IPS DF 4.7 (cell line): ENCODE data around the gene USP35.
A peak's percentile ranks its signal among the peaks of the same experiment; 100 is the strongest.
"Not testable (repeated sequence)": the region's sequence is repeated elsewhere in the genome, so short reads cannot be mapped to it uniquely, and the experiment has no call there.

Source experiments
- DNase-seq: peaks from one replicate; pipeline ENCODE4 v3.0.0-alpha.2; 2013; ENCODE audit warnings: low spot score; ENCODE audit errors: extremely low read depth

USP35 gene

DNA sequence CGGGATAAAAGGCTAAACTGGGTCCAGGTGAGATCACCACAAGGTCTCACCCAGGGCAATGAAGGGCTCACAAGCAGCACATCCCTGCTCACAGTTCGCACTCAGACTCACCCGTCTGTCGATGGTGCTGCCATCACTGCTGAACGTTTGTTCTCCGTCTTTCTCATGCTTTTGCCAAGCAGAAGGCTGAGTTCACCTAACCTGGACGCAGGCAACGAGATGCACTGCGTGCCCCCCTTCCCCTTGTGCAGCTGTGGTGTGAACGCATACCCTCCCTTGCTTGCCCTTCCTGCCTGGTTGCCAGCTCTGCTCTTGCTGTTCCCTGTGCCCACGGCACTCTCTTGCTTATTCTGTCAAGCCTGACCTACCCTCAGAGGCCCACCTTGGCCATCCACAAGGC lies 18.3 kb upstream of the USP35 start:
- DNase-seq = no peak

DNA sequence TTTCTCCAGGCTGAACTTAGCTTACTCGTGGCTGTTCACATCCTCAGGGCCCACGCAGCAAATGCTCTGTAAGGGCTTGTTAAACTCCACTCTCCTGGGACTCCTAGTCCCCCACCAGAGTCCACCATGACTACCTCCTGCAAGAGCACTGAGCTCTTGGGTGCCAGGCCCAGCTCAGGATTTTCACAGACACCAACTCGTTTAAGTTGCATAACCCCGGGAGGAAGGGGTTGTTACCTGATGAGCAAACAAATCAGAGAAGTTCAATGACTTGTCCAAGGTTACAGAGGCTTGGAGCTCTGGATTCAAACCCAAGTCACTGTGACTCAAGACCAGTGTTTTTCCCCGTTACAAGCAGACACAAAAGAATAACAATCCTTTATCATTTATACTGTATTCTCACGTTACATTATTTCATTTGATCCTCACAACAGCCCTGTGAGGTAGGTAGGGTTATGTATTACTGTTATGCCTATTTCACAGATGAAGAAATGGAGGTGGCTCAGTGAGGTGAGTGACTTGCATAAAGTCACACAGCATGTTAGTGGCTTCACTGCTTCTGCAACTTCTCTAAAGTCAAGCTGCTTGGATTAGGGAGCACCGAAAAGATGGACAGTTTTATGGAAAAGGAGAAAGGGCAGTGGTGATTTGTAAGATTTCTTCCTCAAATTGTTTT lies 17.7 kb upstream of the USP35 start:
- DNase-seq = no peak

- DNase-seq = no peak
Measured at GRCh38 chr11:78171951-78172350, 16.8 kb upstream of the USP35 start.

- DNase-seq = not testable (repeated sequence)
Measured at GRCh38 chr11:78175862-78176261, 12.9 kb upstream of the USP35 start.

- DNase-seq = no peak
Measured at GRCh38 chr11:78176605-78177141, 12.0 kb upstream of the USP35 start.

DNA sequence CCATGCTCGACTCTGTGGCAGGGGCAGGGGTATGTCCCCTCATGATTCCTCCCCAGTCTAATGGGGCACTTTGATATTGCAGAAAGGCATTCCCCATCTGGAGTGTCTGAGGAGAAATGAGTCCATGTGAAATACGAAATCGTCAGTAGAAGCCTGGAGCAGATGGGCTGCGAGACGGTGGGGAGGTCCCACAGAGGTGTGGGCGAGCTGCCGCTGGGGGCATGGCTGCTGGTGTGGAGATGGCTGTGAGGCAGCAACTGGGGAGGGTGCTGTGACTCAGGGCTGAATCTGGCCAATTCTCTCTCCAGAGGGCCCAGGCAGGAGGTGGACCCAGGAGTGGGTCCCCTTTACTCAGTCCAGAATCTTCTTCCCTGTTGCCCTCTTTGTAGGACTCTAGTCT lies 11.5 kb upstream of the USP35 start:
- no peak for DNase-seq

DNA sequence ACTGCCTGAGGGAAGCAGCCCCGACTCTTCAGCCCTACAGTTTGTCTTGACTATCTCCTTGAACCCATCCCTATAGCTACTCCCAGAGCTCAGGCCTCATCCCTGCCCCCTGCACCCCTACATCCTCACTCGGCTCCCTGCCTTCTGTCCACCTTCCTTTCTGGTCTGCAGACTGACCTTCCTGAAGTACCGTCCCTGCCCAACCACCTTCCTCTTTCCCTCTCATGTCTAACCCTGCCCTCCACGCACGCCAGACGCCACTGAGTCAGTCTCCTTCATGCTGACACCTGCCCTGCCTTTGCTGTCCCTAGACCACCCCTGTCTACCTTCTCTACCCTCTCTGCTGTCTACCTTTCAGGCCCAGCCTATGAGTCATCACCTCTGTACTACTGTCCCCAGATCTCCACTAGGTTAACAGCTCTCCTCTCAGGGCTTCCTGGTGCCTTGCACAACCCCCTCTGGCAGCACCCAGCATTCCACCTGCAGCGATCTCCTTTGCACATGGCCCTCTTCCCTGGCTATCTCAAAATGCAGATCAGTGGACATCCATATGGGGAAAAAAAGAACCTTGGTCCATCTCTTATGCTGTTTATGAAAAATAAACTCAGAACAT lies 9.2 kb upstream of the USP35 start:
- no peak for DNase-seq

- DNase-seq = no peak
Measured at GRCh38 chr11:78180751-78181150, 8.0 kb upstream of the USP35 start.

GRCh38 chr11:78181185-78181584 lies 7.5 kb upstream of the USP35 start:
- no peak for DNase-seq

- peak; percentile 38 for DNase-seq
Measured at GRCh38 chr11:78187366-78188285, 1.1 kb upstream of the USP35 start.

- DNase-seq = no peak
Measured at GRCh38 chr11:78189174-78189724, 530 bp downstream of the USP35 start.

DNA sequence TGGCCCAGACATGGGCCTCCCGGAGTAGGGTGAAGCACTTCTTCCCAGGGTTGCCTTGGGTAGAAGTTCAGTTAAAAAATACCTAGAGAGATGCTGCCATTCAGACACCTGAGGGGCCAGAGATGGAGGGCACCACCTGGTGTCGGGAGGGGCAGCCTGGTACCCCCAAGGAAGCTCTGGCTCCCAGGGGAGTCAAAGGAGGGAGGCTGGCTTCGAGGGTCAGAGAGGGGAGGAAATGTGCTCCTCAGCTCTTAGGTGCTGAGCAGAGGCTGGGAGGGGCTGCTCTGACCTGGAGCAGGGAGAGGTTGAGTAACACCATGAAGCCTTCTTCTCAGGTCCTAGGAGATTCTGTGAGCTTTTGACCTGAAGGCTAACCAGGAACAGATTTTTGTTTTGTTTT lies 1.1 kb downstream of the USP35 start:
- no peak for DNase-seq

- no peak for DNase-seq
Measured at GRCh38 chr11:78190374-78190773, 1.7 kb downstream of the USP35 start.

- DNase-seq = no peak
Measured at GRCh38 chr11:78190871-78191538, 2.3 kb downstream of the USP35 start.

DNA sequence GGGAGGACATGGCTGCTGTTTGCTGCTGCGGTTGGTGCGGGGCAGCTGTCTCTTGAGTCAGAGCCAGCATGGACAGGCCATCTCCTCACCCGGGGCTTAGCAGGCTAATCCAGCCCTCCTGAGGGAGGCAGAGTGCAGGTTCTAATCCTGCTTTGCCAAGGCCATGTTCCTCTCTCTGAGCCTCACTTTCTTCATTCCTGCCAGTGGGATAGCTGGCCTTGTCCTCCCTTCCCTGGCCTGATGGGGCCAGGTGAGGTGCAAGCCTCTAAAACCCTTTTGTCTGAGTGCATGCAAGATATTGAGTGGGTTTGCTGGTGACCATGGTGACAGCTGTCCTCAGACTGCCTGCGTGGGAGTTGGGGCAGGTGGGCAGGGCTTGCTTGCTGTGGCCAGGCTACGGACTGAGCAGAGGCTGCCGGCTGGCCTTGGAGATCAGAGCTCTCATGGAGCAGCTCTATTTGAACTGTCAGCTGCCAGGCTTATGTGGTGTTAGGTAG lies 3.6 kb downstream of the USP35 start:
- no peak for DNase-seq

- no peak for DNase-seq
Measured at GRCh38 chr11:78192911-78193351, 4.2 kb downstream of the USP35 start.

DNA sequence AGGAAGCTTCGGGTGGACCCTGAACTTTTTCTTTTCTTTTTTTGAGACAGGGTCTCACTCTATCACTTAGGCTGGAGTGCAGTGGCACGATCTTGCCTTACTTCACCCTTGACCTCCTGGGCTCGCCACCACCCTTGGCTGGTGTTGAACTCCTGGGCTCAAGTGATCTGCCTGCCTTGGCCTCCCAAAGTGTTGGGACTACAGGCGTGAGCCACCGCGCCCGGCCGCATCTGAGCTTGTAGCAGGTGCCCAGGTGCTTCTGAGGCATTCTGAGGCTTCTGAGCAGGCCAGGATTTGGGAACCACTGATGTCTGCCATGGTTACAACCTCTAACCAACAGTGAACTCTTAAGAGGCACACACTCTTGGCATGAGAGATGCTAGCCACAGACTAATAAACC lies 5.1 kb downstream of the USP35 start:
- DNase-seq = no peak

- DNase-seq = no peak
Measured at GRCh38 chr11:78194490-78194889, 5.8 kb downstream of the USP35 start.

DNA sequence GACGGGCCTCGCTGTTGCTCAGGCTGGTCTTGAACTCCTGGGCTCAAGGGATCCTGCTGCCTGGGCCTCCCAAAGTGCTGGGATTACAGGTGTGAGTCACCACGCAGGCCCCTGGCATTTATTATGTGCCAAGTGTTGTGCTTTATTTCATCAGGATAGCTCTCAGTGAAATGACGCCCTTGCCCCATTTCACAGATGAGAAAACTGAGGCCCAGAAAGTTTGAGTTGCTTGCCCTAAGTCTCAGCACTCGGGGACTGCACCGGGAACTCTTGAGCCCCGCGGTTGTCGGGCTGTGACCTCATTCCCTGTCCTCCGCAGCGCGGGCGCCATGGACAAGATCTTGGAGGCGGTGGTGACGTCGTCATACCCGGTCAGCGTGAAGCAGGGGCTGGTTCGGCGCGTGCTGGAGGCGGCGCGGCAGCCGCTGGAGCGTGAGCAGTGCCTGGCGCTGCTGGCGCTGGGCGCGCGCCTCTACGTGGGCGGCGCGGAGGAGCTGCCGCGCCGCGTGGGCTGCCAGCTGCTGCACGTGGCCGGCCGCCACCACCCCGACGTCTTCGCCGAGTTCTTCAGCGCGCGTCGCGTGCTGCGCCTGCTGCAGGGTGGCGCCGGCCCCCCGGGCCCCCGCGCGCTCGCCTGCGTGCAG lies 7.3 kb downstream of the USP35 start:
- DNase-seq = no peak

DNA sequence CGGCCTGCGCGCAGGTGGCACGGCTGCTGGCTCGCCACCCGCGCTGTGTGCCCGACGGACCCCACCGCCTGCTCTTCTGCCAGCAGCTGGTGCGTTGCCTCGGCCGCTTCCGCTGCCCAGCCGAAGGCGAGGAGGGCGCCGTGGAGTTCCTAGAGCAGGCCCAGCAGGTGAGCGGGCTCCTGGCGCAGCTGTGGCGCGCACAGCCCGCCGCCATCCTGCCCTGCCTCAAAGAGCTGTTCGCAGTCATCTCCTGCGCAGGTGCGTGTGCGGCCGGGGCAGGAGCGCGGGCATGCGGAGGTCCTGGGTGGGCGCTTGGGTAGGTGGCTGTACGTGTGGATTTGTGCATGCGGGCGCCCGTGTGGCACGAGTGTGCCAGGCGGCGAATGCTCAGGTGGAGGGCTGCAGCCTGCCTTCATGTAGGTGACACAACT lies 8.0 kb downstream of the USP35 start:
- DNase-seq = no peak
